ENCODE results near the gene DNAL4. TPM values are rescaled to one million over a fixed set of nuclear protein-coding genes. Genes with fewer than 3 reads are reported as not detected.
"Not testable (repeated sequence)": the region's sequence is repeated elsewhere in the genome, so short reads cannot be mapped to it uniquely, and the experiment has no call there.

DNAL4 gene
- total RNA-seq, 6 experiments from 2014 or later = 8.6 to 11.5 (median 9.8) TPM

GRCh38 chr22:38819387-38819940, 25.5 kb upstream of the DNAL4 start:
- H3K9me3 Mint-ChIP-seq = no peaks in the 10 kb centered on the region

DNA sequence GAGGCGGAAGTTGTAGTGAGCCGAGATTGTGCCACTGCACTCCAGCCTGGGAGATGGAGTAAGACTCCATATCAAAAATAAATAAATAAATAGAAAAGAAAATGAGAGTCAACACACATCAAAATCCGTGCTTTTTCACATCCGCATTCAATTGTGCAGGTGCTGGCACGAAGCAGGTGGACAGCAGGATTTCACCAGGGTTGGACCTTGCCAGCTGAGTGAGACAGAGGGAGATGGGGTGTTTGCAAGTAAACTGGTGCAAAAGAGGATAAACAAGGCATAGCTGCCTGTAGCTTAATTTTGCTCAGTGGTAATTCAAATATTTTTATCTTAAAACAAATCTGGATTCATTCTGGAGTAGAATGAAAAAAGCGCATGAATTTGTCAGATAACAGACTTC, 23.3 kb upstream of the DNAL4 start:
- Mint-ChIP-seq H3K9me3 (no peaks in the 10 kb centered on the region), H3K27me3 (ENCODE audit: insufficient read depth) (peaks cover 64% of the 10 kb centered on the region)

More at GRCh38 chr22:38819387-38819940, 25.5 kb upstream of the DNAL4 start:
- H3K27me3 Mint-ChIP-seq (ENCODE audit: insufficient read depth) = peaks cover 56% of the 10 kb centered on the region
- H3K36me3 Mint-ChIP-seq (ENCODE audit: low read depth) = no peaks in the 10 kb centered on the region
- DNase-seq = no peak
- H3K27ac Mint-ChIP-seq = no peak overlapping the region
- no peaks in the 10 kb centered on the region for H3K4me1 Mint-ChIP-seq (ENCODE audit: low read depth)
- no peak overlapping the region for H3K4me3 Mint-ChIP-seq
- TF ChIP-seq CTCF (IDR thresholded peaks at IDR 0.05) = no peak

DNA sequence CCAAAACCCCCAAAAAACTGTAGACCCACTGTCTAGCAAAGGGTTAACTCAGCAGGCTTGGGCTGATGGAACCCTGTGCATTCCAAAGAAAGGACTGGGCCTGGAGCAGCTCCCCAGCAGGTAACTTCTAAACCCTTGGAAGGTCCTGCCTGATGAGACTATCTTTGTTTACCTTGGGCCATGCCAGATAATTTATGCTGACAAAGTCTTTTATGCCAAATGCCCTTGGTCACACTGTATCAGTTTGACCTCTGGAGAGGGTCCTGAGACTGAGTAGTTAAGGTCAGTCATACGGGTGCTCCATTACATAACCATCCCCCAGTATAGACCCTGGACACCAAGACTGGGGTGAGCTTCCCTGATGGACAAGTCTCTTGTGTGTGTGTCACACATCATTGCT, 21.9 kb upstream of the DNAL4 start:
- no peaks in the 10 kb centered on the region for H3K9me3 Mint-ChIP-seq
- no peak for DNase-seq
- TF ChIP-seq CTCF (IDR thresholded peaks at IDR 0.05) = no peak
- no peak overlapping the region for H3K27ac Mint-ChIP-seq
- H3K4me3 Mint-ChIP-seq = no peak overlapping the region
- no peaks in the 10 kb centered on the region for H3K4me1 Mint-ChIP-seq (ENCODE audit: low read depth)
- H3K36me3 Mint-ChIP-seq (ENCODE audit: low read depth) = no peaks in the 10 kb centered on the region
- H3K27me3 Mint-ChIP-seq (ENCODE audit: insufficient read depth) = peaks cover 58% of the 10 kb centered on the region

More for the DNA sequence above, 23.3 kb upstream of the DNAL4 start:
- Mint-ChIP-seq H3K36me3 (ENCODE audit: low read depth) (no peaks in the 10 kb centered on the region), H3K4me1 (ENCODE audit: low read depth) (no peaks in the 10 kb centered on the region), H3K4me3 (no peak overlapping the region), H3K27ac (no peak overlapping the region)
- DNase-seq = no peak
- TF ChIP-seq CTCF (IDR thresholded peaks at IDR 0.05) = no peak

DNA sequence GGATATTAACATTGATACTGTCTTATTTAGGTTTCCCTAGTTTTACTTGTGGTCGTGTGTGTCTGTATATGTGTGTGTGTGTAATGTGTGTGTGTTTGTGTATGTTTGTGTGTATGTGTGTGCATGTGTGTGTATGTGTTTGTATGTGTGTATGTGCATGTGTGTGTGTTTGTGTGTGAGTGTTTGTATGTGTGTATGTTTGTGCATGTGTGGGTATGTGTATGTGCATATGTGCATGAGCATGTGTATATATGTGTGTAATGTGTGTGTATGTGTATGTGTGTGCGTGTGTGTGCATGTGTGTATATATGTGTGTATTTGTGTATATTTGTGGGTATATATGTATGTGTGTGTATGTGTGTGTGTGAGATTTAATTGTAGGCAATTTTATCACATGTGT, 17.3 kb upstream of the DNAL4 start:
- H3K27ac Mint-ChIP-seq = no peak overlapping the region
- H3K36me3 Mint-ChIP-seq (ENCODE audit: low read depth) = peaks cover 4% of the 10 kb centered on the region
- no peak for TF ChIP-seq CTCF (IDR thresholded peaks at IDR 0.05)
- H3K4me1 Mint-ChIP-seq (ENCODE audit: low read depth) = no peaks in the 10 kb centered on the region
- no peak overlapping the region for H3K4me3 Mint-ChIP-seq
- H3K27me3 Mint-ChIP-seq (ENCODE audit: insufficient read depth) = peaks cover 29% of the 10 kb centered on the region
- no peak for DNase-seq
- H3K9me3 Mint-ChIP-seq = peaks cover 6% of the 10 kb centered on the region; the same call in 1 of the 2 replicates

DNA sequence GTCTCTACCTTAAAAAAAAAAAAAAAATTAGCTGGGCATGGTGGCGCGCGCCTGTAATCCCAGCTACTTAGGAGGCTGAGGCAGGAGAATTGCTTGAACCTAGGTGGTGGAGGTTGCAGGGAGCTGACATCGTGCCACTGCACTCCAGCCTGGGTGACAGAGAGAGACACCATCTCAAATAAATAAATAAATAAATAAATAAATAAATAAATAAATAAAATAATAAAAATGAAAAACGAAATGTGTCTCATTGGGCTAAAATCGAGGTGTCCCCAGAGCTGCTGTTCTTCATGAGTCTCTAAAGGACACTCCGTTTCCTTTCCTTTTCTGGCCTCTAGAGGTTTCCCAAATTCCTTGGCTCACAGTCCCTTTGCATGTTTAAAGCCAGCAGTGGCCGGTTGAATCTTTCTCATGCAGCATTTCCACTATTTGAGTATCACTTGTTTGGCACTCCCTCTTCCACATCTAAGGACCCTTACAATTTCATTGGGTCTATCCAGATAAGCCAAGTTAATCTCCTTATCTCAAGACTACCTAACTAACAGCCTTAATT, 11.2 kb upstream of the DNAL4 start:
- H3K4me3 Mint-ChIP-seq; H3K9me3 Mint-ChIP-seq; H3K36me3 Mint-ChIP-seq (ENCODE audit: low read depth); H3K27ac Mint-ChIP-seq; H3K27me3 Mint-ChIP-seq (ENCODE audit: insufficient read depth); DNase-seq: not testable (repeated sequence)
- H3K4me1 Mint-ChIP-seq (ENCODE audit: low read depth) = peaks cover 21% of the 10 kb centered on the region

DNA sequence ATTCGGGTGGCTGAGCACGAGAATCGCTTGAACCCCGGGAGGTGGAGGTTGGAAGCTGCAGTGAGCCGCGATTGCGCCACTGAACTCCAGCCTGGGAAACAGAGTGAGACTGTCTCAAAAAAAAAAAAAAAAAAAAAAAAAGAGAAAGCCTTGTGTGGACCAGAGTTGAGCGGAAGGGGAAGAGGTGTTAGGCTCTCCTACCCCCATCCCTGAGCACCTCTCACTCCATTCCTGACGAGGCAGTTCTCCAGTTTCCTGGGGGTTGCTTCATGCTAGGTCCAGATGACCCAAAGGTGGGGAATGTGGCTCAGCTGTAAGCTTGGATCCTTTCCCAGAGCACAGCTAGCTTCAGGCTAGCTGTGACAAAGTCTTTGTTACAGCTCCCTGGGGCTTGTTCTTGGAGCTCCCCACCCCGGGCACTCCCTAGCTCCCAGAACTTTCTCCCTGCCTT, 8.8 kb upstream of the DNAL4 start:
- H3K9me3 Mint-ChIP-seq = no peaks in the 10 kb centered on the region
- peak overlapping the region; percentile 85 for H3K27ac Mint-ChIP-seq
- peaks cover 25% of the 10 kb centered on the region for H3K4me1 Mint-ChIP-seq (ENCODE audit: low read depth)
- no peak for TF ChIP-seq CTCF (IDR thresholded peaks at IDR 0.05)
- H3K36me3 Mint-ChIP-seq (ENCODE audit: low read depth) = no peaks in the 10 kb centered on the region; the same call in 1 of the 2 replicates
- peak; percentile 98 for DNase-seq
- peaks cover 6% of the 10 kb centered on the region for H3K27me3 Mint-ChIP-seq (ENCODE audit: insufficient read depth)
- peak overlapping the region; percentile 52 for H3K4me3 Mint-ChIP-seq

All from HFFc6 (cell line).